K562 (cell line): ENCODE results near the gene UBR1. TPM values are rescaled to one million over a fixed set of nuclear protein-coding genes. Genes with fewer than 3 reads are reported as not detected.

Source experiments
- E2F3 ChIP-seq: fragments of 250-450 bp; sonication (Bioruptor Pico); IDR thresholded peaks from 2 replicates; pipeline ENCODE4 v1.4.0; 2020; ENCODE audit warnings: mild to moderate bottlenecking
- EP400 ChIP-seq: fragments of 450-650 bp; IDR thresholded peaks from 2 replicates; pipeline ENCODE4 v1.6.1; 2017; ENCODE audit warnings: antibody characterized with exemption, mild to moderate bottlenecking, moderate library complexity
- RBM14 ChIP-seq: fragments of 200-400 bp; formaldehyde crosslinking; IDR thresholded peaks from 2 replicates; pipeline ENCODE4 v1.6.1; 2018; ENCODE audit warnings: low read depth, mild to moderate bottlenecking, low read length, moderate library complexity, borderline replicate concordance; ENCODE audit not compliant: insufficient read depth
- TAF7 ChIP-seq: fragments of 450-650 bp; IDR thresholded peaks from 2 replicates; pipeline ENCODE4 v1.6.1; 2016; ENCODE audit warnings: missing genetic modification characterization, missing compliant biosample characterization
- polyA plus RNA-seq, 8 experiments: library from polyadenylated mRNA; depleted of rRNA in 4 of 8; stranded (reverse) in 5 of 8; unstranded in 3 of 8; fragments of >200 nt; fragmentation: Nextera tagmentation in 2 of 8; fragmentation: Illumina TruSeq in 1 of 8; extraction: Ambion mirVana in 2 of 8; extraction: Trizol in 1 of 8; gene quantifications; 2 replicates each; pipeline versions ENCODE4 v1.2.1 to v1.2.3, GENCODE V29; 2011 to 2014; ENCODE audit warnings: inconsistent platforms in 1 of 8, missing spikeins in 1 of 8
- total RNA-seq, 7 experiments: library from RNA; depleted of rRNA in 6 of 7; stranded (reverse); fragments of >200 nt in 6 of 7; fragmentation: Illumina TruSeq in 2 of 7; extraction: Trizol in 2 of 7; gene quantifications; 2 replicates each; pipeline versions ENCODE4 v1.2.1 to v1.2.3, GENCODE V29; 2011 to 2021; ENCODE audit warnings: low replicate concordance in 1 of 7
- TF ChIP-seq, protein P1 (sequence below): fragments of 200-600 bp; sonication (generic); IDR thresholded peaks from one replicate; pipeline ENCODE4 v1.6.1; 2012; ENCODE audit warnings: mild to moderate bottlenecking, low read depth, low read length, inconsistent platforms
- TF ChIP-seq, protein P2 (sequence below): fragments of 250-450 bp; sonication (Bioruptor Pico); IDR thresholded peaks from 2 replicates; pipeline ENCODE4 v1.8.0; 2022; ENCODE audit warnings: inconsistent platforms

The UBR1 gene
- total and polyA plus RNA-seq, 9 of the 15 experiments (the other 6 are each of a cell fraction or from before 2014, with no cell fraction given) = 5.8 to 30.7 (median 15.3) TPM

DNA sequence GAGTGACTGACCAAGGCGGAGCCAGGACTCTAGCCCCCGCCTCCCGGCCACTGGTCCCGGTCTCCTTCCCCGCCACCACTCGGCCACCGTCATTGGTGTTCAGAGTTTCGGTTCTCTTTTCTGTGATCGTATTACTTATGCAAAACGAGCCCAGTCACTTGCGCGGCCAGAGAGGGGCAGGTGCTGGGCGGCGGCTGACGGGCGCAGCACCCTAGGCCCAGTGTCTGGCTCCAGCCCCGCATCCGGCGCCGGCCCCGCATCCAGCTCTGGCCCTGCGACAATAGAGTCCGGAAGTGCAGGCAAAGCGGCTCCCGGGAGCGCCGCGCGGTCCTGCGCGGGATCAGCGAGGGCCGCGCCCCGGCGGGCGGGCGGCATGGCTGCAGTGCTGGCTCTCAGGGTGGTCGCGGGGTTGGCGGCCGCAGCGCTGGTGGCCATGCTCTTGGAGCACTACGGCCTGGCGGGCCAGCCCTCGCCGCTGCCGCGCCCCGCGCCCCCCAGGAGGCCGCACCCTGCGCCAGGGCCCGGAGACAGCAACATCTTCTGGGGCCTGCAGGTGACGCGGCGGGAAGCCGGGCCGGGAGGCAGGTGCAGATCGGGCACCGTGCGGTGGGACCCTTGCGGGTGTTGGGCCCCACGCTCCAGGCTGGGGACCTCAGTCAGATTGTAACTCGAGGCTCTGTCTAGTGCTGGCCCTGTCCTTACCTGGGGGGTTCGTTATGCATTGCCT lies 27.8 kb upstream of the UBR1 start, which contains the start of gene TMEM62 (continued):
- TF ChIP-seq, protein P1, sequence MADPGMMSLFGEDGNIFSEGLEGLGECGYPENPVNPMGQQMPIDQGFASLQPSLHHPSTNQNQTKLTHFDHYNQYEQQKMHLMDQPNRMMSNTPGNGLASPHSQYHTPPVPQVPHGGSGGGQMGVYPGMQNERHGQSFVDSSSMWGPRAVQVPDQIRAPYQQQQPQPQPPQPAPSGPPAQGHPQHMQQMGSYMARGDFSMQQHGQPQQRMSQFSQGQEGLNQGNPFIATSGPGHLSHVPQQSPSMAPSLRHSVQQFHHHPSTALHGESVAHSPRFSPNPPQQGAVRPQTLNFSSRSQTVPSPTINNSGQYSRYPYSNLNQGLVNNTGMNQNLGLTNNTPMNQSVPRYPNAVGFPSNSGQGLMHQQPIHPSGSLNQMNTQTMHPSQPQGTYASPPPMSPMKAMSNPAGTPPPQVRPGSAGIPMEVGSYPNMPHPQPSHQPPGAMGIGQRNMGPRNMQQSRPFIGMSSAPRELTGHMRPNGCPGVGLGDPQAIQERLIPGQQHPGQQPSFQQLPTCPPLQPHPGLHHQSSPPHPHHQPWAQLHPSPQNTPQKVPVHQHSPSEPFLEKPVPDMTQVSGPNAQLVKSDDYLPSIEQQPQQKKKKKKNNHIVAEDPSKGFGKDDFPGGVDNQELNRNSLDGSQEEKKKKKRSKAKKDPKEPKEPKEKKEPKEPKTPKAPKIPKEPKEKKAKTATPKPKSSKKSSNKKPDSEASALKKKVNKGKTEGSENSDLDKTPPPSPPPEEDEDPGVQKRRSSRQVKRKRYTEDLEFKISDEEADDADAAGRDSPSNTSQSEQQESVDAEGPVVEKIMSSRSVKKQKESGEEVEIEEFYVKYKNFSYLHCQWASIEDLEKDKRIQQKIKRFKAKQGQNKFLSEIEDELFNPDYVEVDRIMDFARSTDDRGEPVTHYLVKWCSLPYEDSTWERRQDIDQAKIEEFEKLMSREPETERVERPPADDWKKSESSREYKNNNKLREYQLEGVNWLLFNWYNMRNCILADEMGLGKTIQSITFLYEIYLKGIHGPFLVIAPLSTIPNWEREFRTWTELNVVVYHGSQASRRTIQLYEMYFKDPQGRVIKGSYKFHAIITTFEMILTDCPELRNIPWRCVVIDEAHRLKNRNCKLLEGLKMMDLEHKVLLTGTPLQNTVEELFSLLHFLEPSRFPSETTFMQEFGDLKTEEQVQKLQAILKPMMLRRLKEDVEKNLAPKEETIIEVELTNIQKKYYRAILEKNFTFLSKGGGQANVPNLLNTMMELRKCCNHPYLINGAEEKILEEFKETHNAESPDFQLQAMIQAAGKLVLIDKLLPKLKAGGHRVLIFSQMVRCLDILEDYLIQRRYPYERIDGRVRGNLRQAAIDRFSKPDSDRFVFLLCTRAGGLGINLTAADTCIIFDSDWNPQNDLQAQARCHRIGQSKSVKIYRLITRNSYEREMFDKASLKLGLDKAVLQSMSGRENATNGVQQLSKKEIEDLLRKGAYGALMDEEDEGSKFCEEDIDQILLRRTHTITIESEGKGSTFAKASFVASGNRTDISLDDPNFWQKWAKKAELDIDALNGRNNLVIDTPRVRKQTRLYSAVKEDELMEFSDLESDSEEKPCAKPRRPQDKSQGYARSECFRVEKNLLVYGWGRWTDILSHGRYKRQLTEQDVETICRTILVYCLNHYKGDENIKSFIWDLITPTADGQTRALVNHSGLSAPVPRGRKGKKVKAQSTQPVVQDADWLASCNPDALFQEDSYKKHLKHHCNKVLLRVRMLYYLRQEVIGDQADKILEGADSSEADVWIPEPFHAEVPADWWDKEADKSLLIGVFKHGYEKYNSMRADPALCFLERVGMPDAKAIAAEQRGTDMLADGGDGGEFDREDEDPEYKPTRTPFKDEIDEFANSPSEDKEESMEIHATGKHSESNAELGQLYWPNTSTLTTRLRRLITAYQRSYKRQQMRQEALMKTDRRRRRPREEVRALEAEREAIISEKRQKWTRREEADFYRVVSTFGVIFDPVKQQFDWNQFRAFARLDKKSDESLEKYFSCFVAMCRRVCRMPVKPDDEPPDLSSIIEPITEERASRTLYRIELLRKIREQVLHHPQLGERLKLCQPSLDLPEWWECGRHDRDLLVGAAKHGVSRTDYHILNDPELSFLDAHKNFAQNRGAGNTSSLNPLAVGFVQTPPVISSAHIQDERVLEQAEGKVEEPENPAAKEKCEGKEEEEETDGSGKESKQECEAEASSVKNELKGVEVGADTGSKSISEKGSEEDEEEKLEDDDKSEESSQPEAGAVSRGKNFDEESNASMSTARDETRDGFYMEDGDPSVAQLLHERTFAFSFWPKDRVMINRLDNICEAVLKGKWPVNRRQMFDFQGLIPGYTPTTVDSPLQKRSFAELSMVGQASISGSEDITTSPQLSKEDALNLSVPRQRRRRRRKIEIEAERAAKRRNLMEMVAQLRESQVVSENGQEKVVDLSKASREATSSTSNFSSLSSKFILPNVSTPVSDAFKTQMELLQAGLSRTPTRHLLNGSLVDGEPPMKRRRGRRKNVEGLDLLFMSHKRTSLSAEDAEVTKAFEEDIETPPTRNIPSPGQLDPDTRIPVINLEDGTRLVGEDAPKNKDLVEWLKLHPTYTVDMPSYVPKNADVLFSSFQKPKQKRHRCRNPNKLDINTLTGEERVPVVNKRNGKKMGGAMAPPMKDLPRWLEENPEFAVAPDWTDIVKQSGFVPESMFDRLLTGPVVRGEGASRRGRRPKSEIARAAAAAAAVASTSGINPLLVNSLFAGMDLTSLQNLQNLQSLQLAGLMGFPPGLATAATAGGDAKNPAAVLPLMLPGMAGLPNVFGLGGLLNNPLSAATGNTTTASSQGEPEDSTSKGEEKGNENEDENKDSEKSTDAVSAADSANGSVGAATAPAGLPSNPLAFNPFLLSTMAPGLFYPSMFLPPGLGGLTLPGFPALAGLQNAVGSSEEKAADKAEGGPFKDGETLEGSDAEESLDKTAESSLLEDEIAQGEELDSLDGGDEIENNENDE = no peak
- no peak for TF ChIP-seq RBM14
- TF ChIP-seq E2F3 = no peak
- peak; percentile 73 for TF ChIP-seq TAF7 (tag)
- TF ChIP-seq, protein P2, sequence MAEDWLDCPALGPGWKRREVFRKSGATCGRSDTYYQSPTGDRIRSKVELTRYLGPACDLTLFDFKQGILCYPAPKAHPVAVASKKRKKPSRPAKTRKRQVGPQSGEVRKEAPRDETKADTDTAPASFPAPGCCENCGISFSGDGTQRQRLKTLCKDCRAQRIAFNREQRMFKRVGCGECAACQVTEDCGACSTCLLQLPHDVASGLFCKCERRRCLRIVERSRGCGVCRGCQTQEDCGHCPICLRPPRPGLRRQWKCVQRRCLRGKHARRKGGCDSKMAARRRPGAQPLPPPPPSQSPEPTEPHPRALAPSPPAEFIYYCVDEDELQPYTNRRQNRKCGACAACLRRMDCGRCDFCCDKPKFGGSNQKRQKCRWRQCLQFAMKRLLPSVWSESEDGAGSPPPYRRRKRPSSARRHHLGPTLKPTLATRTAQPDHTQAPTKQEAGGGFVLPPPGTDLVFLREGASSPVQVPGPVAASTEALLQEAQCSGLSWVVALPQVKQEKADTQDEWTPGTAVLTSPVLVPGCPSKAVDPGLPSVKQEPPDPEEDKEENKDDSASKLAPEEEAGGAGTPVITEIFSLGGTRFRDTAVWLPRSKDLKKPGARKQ (CRISPR knock-in tag) = no peak
- peak; percentile 78 for TF ChIP-seq EP400
